Panc1 (cell line): ENCODE results near the gene CAMTA2. TPM values are rescaled to one million over a fixed set of nuclear protein-coding genes. Genes with fewer than 3 reads are reported as not detected.

Source experiments
- ATAC-seq: fragments of 200-7000 bp; cut with Tn5 transposase; 2 replicates; pipeline ENCODE4 v1.9.1; 2020; ENCODE audit warnings: mild to moderate bottlenecking, moderate library complexity
- BruUV-seq: library from RNA; stranded (reverse); fragments of 400-500 nt; replicated peaks from 2 replicates; lab custom pipeline; 2021; lab: Mats Ljungman, UMichigan
- CTCF ChIA-PET: fragments of 300-600 bp; sonication (Branson Sonifier 250); formaldehyde crosslinking; loops from one replicate; lab custom pipeline; 2022; ENCODE audit warnings: antibody characterized with exemption; lab: Charles Lee
- POLR2A ChIA-PET: fragments of 300-600 bp; sonication (Branson Sonifier 250); formaldehyde crosslinking; loops from one replicate; lab custom pipeline; 2022; ENCODE audit warnings: antibody characterized with exemption; lab: Charles Lee
- DNase-seq: peaks from one replicate; pipeline ENCODE4 v3.0.0-alpha.2; 2010; ENCODE audit warnings: low read depth, low spot score
- H3K27ac ChIP-seq: 2 replicates; pipeline ENCODE4 v1.5.1; 2011; ENCODE audit warnings: mild to moderate bottlenecking, low read length, inconsistent platforms
- H3K27me3 ChIP-seq: fragments of 200-500 bp; sonication (Bioruptor generic); 2 replicates; pipeline ENCODE4 v1.6.0; 2014; ENCODE audit warnings: low read length, inconsistent platforms; ENCODE audit not compliant: control insufficient read depth, insufficient read depth
- H3K36me3 ChIP-seq: fragments of 200-500 bp; sonication (Bioruptor generic); 2 replicates; pipeline ENCODE4 v1.5.1; 2014; ENCODE audit warnings: inconsistent platforms, mild to moderate bottlenecking, low read length, moderate library complexity; ENCODE audit not compliant: control insufficient read depth, insufficient read depth
- H3K4me1 ChIP-seq: 2 replicates; pipeline ENCODE4 v1.5.1; 2011; ENCODE audit warnings: inconsistent platforms, mild to moderate bottlenecking, low read length, moderate library complexity; ENCODE audit not compliant: control insufficient read depth, insufficient read depth
- H3K4me3 ChIP-seq, 2 experiments: 2 replicates each; pipeline ENCODE4 v1.5.1; 2011 to 2012; ENCODE audit warnings: low read depth in 2 of 2, low read length in 2 of 2, mild to moderate bottlenecking in 2 of 2, inconsistent platforms in 1 of 2, moderate library complexity in 1 of 2
- H3K9me3 ChIP-seq: fragments of 200-500 bp; sonication (Bioruptor generic); 2 replicates; pipeline ENCODE4 v1.5.1; 2014; ENCODE audit warnings: low read depth, mild to moderate bottlenecking, inconsistent platforms, low read length, moderate library complexity; ENCODE audit not compliant: control insufficient read depth, insufficient read depth
- CTCF ChIP-seq: fragments of 450-650 bp; IDR thresholded peaks from 2 replicates; pipeline ENCODE4 v1.5.1; 2017; ENCODE audit warnings: mild to moderate bottlenecking
- POLR2AphosphoS5 ChIP-seq: IDR thresholded peaks from 2 replicates; pipeline ENCODE4 v1.6.1; 2012; ENCODE audit warnings: mild to moderate bottlenecking, low read depth, low read length, moderate library complexity
- REST ChIP-seq, 2 experiments: IDR thresholded peaks; 2 replicates each; pipeline ENCODE4 v1.6.1; 2011 to 2012; ENCODE audit warnings: low read depth in 2 of 2, control low read depth in 1 of 2, low read length in 1 of 2, mild to moderate bottlenecking in 1 of 2, moderate library complexity in 1 of 2; ENCODE audit not compliant: insufficient read depth in 1 of 2
- SIN3A ChIP-seq: IDR thresholded peaks from 2 replicates; pipeline ENCODE4 v1.6.1; 2012; ENCODE audit warnings: low read depth, mild to moderate bottlenecking, low read length, moderate library complexity, borderline replicate concordance; ENCODE audit not compliant: insufficient read depth
- TCF7L2 ChIP-seq: IDR thresholded peaks from 2 replicates; pipeline ENCODE4 v1.6.1; 2011; ENCODE audit warnings: mild to moderate bottlenecking, low read depth, low read length, inconsistent platforms
- in situ Hi-C: cut with HindIII; loops from 2 replicates; pipeline ENCODE4 v1.10.0; 2016; ENCODE audit warnings: low sequenced_read_pairs, low pct_unique_long_range_greater_than_20kb
- intact Hi-C: fragments of 100-400 bp; cut with micrococcal nuclease; formaldehyde crosslinking; loops from one replicate; pipeline ENCODE4 v1.10.0; 2022; ENCODE audit not compliant: unreplicated experiment
- total RNA-seq: library from RNA; stranded (reverse); gene quantifications from one replicate; pipeline ENCODE4 v1.2.1, GENCODE V29; 2021; ENCODE audit not compliant: unreplicated experiment

The CAMTA2 gene
- total RNA-seq, 1 experiment from 2014 or later: 22.7 TPM

- no peak for DNase-seq
- Histone ChIP-seq H3K4me1 (peaks cover 11% of the 10 kb centered on the region), H3K27me3 (no peaks in the 10 kb centered on the region), H3K36me3 (no peaks in the 10 kb centered on the region), H3K4me3 (no peak overlapping the region), H3K27ac (no peak overlapping the region), H3K9me3 (no peaks in the 10 kb centered on the region)
- CTCF ChIA-PET: no interaction called here
- intact Hi-C loops (no loop called here), in situ Hi-C loops (no loop called here)
- no peak for ATAC-seq
- TF ChIP-seq REST (IDR thresholded peaks at IDR 0.05; ENCODE audit: insufficient read depth in 1 of 2, low read depth in 2 of 2, low read length in 1 of 2) (no peak), POLR2AphosphoS5 (no peak), SIN3A (no peak), TCF7L2 (no peak), CTCF (no peak)
- no TSS peak for BruUV-seq
- POLR2A ChIA-PET: interaction anchor here (0.6 kb wide), 1 partner anchor 19 kb away, joined by 16 read pairs; no protein-coding TSS in a partner anchor
Observed at GRCh38 chr17:4973256-4974114, 14.0 kb downstream of the CAMTA2 start.

GRCh38 chr17:4972752-4973151, 14.7 kb downstream of the CAMTA2 start:
- TF ChIP-seq TCF7L2 (no peak), REST (IDR thresholded peaks at IDR 0.05; ENCODE audit: insufficient read depth in 1 of 2, low read depth in 2 of 2, low read length in 1 of 2) (no peak)
- Histone ChIP-seq H3K9me3 (no peaks in the 10 kb centered on the region), H3K36me3 (no peaks in the 10 kb centered on the region), H3K27ac (no peak overlapping the region), H3K4me3 (no peak overlapping the region), H3K4me1 (peaks cover 11% of the 10 kb centered on the region), H3K27me3 (no peaks in the 10 kb centered on the region)
- BruUV-seq: no TSS peak
- ATAC-seq (no peak), DNase-seq (no peak)
- POLR2A ChIA-PET: no interaction called here
- CTCF ChIA-PET: no interaction called here
- in situ Hi-C loops (no loop called here), intact Hi-C loops (no loop called here)
